Erythroblast (primary cell): ENCODE results near the gene TOGARAM2.
"Not testable (repeated sequence)": the region's sequence is repeated elsewhere in the genome, so short reads cannot be mapped to it uniquely, and the experiment has no call there.

Experiments used
- DNase-seq, 2 experiments: peaks; one replicate each; lab custom pipeline; 2025; lab: John Stamatoyannopoulos, UW
- GATA1 ChIP-seq: IDR thresholded peaks from 2 replicates; pipeline ENCODE4 v1.6.1; 2011; ENCODE audit warnings: low read depth, mild to moderate bottlenecking, control low read depth, low read length, moderate library complexity
- POLR2A ChIP-seq: IDR thresholded peaks from 2 replicates; pipeline ENCODE4 v1.6.1; 2011; ENCODE audit warnings: mild to moderate bottlenecking, low read length

The TOGARAM2 gene

DNA sequence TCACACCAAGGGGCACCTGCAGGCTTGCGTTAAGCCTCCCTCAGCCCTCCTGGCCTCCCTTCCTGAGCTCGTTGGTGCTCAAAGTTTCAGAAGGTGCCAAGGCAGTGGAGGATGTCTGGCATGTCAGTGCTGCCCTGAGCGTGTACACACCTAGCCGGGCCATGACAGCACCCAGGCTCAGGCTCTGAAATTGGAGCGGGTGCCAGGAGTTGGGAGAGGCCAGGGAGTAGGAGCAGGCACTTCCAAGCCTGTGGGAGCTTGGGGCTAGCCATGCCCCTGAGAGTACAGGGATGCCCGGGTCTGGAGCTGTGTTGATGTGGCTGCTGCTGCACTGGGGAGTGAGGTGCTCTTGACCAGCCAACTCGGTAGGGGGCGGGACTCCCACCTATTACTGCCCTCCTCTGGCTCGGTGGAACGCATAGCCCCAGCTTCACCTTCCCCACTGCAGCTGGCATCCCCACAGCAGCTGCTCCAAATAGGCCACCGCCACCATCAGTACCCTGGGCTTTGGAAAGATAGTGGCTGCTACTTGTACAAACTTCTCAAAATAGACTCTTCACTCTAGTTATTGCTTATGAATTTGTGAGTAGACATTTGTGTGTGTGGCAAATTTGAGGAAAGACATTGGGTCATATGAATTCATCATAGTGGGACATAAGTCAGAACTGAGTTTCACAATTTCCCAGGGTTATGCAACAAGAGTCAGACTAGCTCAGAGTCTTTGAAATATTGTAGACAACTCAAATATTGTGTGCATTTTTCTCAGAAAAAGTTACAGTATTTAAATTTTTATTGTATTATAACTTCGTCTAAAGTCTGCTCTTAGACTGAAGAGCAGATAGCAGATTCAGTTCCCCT, 100.0 kb downstream of the TOGARAM2 start:
- no peak for DNase-seq
- TF ChIP-seq POLR2A: no peak
- no peak for TF ChIP-seq GATA1

DNA sequence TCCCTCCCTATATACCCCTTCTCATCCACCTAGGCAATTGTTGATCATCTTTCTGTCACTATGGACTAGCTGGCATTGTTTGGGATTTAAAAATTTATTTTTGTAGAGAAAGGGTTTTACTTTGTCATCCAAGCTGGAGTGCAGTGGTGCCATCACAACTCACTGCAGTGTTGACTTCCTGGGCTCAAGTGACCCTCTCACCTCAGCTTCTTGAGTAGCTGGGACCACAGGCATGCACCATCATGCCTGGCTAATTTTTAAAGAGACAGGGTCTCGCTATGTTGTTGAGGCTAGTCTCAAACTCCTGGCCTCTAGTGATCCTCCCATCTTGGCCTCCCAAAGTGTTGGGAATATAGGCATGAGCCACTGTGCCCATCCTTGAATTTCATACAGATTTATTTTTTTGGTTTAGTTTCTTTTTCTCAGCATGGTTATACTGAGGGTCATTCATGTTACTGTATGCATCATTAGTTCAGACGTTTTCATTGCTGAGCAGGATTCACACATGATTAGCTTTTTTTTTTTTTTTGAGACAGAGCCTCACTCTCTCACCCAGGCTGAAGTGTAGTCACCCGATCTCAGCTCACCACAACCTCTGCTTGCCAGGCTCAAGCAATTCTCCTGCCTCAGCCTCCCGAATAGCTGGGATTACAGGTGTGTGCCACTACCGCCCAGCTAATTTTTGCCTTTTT, 101.9 kb downstream of the TOGARAM2 start:
- TF ChIP-seq POLR2A (no peak), GATA1 (no peak)
- DNase-seq: no peak

DNA sequence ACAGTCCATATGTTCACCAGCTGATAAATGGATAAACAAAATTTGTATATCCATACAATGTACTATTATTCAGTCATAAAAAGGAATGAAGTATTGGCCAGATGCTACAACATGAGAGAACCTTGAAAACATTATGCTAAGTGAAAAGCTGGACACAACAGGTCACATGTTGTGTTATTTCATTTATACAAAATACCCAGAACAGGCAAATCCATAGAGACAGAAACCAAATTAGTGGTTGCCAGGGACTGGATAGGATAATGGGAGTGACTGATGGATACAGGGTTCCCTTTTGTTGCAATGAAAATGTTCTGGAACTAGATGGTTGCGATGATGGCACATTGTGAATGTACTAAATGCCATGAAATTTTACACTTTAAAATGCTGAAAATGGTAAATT, 103.5 kb downstream of the TOGARAM2 start:
- no peak for DNase-seq
- TF ChIP-seq POLR2A (no peak), GATA1 (no peak)

DNA sequence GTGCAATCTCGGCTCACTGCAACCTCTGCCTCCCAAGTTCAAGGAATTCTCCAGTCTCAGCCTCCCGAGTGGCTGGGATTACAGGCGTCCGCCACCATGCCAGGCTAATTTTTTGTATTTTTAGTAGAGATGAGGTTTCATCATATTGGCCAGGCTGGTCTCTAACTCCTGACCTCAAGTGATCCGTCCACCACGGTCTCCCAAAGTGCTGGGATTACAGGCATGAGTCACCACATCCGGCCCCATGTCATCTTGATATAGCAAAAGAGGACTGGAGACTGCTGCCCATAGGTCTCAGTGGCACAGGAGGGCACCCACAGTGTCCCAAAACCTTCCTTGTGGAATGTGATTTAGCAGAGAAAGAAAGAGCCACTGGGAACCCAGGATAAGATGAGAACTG, 109.2 kb downstream of the TOGARAM2 start:
- DNase-seq: not testable (repeated sequence)

DNA sequence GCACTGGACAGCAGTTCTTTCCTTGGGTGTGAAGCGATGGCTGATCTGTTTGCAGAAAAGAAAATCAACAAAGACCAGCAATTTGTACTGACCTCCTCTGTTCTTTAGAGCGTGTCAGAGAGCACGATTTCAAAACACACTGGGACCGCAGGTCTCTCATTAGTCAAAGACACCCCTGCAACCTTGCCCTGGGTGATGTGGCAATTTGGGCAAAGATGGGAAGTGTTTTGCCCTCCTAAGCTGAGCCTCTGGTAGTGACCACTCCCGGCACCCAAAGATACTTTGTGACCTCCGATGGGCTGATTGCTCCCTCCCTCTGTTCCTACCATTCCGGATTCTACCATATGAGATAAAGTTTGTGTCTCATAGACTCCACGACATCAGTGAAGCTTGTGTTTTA, 115.9 kb downstream of the TOGARAM2 start:
- TF ChIP-seq GATA1 (no peak), POLR2A (no peak)
- DNase-seq: no peak

DNA sequence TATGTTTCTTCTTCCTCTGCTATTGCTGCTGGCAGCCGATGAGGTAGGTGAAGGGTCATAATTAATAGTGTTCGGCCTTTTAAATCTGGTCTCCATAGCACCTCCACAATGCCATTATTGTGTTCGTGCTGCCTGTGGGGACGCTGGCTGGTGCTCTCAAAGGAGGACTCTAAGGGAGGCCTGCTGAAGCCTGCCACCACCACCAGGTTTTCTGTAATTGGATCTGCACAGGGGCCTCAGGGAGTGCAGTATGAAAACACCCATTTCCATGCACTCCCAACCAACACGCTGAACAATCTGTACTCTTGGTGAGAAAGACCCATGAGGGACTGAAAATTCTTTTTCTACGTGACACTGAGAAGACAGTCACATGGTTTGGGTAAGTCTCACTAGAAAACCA, 116.5 kb downstream of the TOGARAM2 start:
- TF ChIP-seq GATA1 (no peak), POLR2A (no peak)
- no peak for DNase-seq

DNA sequence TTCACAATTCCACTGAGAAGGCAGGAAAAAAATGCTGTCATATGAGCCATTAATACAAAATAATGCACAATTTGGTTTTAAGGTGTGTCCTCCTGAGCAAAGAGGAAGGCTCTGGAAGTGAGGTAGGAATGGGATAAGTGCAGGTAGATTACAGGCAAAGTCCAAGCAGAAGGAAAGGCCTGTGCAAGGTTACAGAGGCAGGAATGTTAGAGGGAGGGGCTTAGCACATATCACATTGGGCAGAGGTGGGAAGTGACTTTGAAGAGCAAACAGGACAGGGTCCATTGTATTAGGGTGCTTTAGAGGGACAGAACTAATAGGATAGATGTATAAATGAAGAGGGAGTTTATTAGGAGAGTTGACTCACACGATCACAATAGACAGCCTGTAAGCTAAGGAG, 119.5 kb downstream of the TOGARAM2 start:
- no peak for DNase-seq
- TF ChIP-seq POLR2A: no peak
